HFF-Myc (cell line): ENCODE results near the gene TNKS1BP1.
"Not testable (repeated sequence)": the region's sequence is repeated elsewhere in the genome, so short reads cannot be mapped to it uniquely, and the experiment has no call there.

ENCODE experiments used
- DNase-seq: peaks from one replicate; pipeline ENCODE4 v3.0.0-alpha.2; 2011; ENCODE audit warnings: low read depth; ENCODE audit errors: extremely low read depth
- H3K4me3 ChIP-seq: replicated peaks from 2 replicates; pipeline ENCODE4 v1.5.1; 2011; ENCODE audit warnings: low read depth, mild to moderate bottlenecking, control low read depth, low read length
- TF ChIP-seq, protein P1 (sequence below): IDR thresholded peaks from 2 replicates; pipeline ENCODE4 v1.5.1; 2012; ENCODE audit warnings: mild to moderate bottlenecking, low read depth, low read length, control low read depth; ENCODE audit errors: missing control alignments

TNKS1BP1 gene

DNA sequence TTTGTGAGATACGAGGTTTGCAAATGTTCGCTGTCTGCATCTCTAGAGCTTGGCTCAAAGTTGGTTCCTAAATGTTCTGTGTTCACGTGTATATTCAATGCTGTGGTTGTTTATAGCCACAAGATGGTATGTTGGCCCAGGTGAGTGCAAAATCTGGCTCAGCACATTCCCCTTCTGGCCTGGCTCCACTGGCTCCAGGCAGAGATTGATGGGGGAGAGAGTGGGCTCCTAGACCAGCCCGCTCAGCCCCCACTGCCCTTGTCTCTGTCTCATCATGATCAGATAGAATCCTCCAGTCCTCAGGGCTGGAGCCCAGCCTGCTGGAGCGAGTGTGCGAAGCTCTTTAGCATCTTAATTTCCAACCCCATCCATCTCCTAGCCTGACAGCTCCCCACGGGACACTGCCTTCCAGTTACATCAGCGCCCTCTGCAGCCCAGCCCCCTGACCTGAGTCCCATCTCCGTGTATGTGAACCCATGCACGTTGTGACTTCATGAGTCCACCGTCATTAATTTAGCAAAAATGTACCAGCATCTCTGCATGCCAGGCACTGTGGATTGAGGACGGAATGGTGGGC lies 15.4 kb upstream of the TNKS1BP1 start:
- no peak overlapping the region for H3K4me3 ChIP-seq
- TF ChIP-seq, protein P1, sequence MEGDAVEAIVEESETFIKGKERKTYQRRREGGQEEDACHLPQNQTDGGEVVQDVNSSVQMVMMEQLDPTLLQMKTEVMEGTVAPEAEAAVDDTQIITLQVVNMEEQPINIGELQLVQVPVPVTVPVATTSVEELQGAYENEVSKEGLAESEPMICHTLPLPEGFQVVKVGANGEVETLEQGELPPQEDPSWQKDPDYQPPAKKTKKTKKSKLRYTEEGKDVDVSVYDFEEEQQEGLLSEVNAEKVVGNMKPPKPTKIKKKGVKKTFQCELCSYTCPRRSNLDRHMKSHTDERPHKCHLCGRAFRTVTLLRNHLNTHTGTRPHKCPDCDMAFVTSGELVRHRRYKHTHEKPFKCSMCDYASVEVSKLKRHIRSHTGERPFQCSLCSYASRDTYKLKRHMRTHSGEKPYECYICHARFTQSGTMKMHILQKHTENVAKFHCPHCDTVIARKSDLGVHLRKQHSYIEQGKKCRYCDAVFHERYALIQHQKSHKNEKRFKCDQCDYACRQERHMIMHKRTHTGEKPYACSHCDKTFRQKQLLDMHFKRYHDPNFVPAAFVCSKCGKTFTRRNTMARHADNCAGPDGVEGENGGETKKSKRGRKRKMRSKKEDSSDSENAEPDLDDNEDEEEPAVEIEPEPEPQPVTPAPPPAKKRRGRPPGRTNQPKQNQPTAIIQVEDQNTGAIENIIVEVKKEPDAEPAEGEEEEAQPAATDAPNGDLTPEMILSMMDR = peak; percentile 15
- DNase-seq = no peak

DNA sequence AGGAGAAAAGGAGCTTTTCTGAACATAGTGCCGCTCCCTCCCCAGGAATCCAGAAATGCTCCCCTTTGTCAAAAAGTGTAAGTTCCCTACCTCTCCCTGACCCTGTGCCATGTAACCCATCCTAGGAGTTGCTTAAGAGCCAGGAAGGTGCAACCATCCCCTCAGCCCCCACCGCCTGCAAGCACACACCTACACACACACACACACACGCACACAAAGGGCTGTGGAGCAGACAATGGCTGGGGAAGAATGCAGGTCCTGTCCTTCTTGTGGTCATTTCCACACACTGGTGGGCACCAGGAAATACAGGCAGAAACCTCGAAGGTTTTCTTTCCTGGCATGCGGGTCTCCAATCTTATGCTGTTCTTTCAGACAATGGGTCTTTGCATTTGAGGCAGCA lies 14.6 kb upstream of the TNKS1BP1 start:
- H3K4me3 ChIP-seq = no peak overlapping the region
- DNase-seq = no peak
- TF ChIP-seq, protein P1 = no peak

DNA sequence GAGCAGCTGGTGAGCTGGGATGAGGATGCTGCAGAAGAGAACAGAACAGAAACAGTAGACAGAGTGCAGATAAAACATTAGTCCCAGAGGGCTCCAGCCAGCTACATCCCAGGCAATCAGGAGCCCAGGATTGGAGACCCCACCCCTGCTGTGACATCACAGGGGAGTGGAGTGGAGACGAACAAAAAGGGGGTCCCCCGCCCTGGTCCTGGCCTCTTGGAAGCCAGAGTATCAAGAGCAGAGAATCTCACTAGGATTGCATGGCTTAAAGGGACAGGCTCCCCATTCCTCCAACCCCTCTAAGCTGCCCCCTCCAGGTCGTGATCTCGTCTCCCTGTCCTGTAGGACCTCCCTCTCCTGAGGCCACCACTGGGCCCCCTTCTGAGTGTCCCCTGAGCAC lies 13.4 kb upstream of the TNKS1BP1 start, which contains the start of gene P2RX3:
TSS of gene P2RX3 (plus strand) at position 211 of the 400 bp plus-strand sequence. CDS start 199 bp downstream, outside the sequence.
- no peak for DNase-seq
- no peak within 1 kb of the TSS for H3K4me3 ChIP-seq
- TF ChIP-seq, protein P1 = no peak

DNA sequence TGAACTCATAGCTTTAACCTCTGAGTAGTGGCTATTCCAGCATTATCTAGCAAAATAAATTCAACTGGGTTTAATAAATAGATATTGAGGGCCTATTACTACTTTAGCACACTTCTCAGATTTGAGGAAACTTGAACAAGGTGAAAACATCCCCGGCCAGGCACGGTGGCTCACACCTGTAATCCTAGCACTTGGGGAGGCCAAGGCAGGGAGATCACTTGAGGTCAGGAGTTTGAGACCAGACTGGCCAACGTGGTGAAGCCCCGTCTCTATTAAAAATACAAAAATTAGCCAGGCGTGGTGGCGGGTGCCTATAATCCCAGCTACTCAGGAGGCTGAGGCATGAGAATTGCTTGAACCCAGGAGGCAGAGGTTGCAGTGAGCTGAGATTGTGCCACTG lies 12.1 kb upstream of the TNKS1BP1 start:
- not testable (repeated sequence) for H3K4me3 ChIP-seq, DNase-seq

DNA sequence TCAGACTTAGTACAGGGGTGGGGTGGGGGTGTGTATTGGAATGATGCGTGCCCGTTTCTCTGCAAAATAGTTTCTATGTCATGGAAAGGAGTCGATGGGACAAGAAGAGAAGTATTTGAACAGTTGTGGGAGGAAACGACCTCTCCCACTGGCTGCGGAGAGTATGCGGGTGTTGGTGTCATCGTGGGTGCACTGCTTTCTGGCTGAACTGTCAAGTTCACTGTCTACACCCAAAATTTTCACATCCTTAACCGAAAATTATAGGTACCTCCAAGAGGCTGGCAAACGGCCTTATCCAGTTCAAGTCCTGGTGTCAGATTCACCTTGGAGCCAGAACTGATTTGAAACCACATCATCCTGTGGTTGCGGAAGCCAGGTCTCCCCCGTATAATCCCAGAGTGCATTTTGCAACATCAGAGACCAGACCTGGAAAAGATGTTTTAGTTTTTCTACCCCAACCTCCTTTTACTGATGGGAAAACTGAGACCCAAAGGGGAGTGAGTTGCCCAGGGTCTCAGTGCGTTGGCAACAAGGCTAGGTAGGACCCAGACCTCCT lies 11.4 kb upstream of the TNKS1BP1 start:
- DNase-seq = no peak
- peak overlapping the region; percentile 77 for H3K4me3 ChIP-seq
- TF ChIP-seq, protein P1 = no peak

DNA sequence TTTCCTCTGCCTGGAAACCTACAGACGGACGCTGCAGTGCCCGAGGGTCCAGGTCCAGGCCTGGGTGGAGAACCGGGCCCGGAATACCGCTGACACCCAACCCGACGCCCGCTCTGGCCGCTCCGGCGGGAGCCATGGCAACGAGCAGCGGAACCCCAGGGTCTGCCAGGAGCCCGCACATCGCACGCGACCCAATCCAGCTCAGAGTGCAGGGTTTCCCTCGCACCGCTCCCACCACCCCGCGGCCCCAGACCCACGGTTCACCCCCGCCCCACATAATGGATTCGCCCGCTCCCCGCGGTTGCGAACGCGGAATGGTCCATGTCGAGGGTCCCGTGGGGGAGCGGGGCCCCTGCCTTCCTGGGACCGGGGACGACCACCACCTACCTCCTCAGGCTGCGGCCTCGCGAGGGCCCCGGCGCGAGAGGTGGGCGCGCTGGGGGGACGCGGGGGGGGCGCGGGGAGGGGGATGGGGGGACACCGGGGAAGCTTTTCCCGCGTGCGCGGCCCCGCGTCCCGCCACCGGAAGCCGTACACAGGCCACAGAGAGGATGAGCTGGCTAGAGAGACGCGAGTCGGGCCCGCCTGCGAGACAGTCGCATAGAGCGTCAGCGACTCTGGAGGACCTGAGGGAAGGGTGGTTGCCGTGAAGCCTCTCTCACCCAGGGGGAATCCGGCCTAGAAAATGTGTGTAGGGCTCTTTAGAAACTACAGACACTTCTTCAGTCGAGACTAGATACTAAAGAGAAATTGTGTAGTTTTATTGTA lies 10.8 kb upstream of the TNKS1BP1 start, which contains the start of gene SSRP1:
TSS of gene SSRP1 (minus strand) at position 550 of the 768 bp plus-strand sequence. CDS start 771 bp downstream, outside the sequence.
- TF ChIP-seq, protein P1 = no peak
- DNase-seq = no peak
- H3K4me3 ChIP-seq = peak within 1 kb of the TSS; percentile 77

DNA sequence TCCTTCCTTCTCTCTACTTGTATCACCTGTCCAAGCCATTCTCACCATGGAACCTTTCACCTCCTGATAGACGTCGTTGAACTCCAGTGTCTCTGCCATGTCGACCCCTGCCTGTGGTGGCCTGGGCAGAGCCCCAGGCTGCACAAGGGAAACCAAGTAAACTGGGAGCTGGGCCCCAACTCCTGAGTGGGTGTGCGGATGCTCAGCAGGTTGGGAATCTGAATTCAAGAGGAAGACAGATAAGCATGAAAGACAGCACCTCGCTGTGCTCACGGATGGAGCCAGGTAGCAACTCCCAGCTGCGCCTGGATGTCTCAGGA lies 10.2 kb upstream of the TNKS1BP1 start:
- H3K4me3 ChIP-seq = peak overlapping the region; percentile 77
- DNase-seq = no peak

More for the DNA sequence above, 10.2 kb upstream of the TNKS1BP1 start:
- TF ChIP-seq, protein P1 = no peak
